IMR-90 (cell line): ENCODE data around the gene TES. TPM values are rescaled to one million over a fixed set of nuclear protein-coding genes. Genes with fewer than 3 reads are reported as not detected.
A peak's percentile ranks its signal among the peaks of the same experiment; 100 is the strongest.

ENCODE experiments used
- ATAC-seq: fragments of 200-7000 bp; cut with Tn5 transposase; 2 replicates; pipeline ENCODE4 v1.9.1; 2020; ENCODE audit warnings: low read depth, mild to moderate bottlenecking, moderate library complexity
- BruUV-seq: library from RNA; stranded (reverse); fragments of 400-500 nt; replicated peaks from 2 replicates; lab custom pipeline; 2021; lab: Mats Ljungman, UMichigan
- CTCF ChIA-PET: fragments of 300-600 bp; formaldehyde crosslinking; extraction: SDS; loops from one replicate; lab custom pipeline; 2021; ENCODE audit warnings: antibody characterized with exemption; lab: Yijun Ruan, JAX
- POLR2A ChIA-PET: fragments of 300-600 bp; sonication (Branson Sonifier 250); formaldehyde crosslinking; loops from one replicate; lab custom pipeline; 2022; ENCODE audit warnings: antibody characterized with exemption; ENCODE audit not compliant: unreplicated experiment; lab: Charles Lee
- DNase-seq: peaks from one replicate; pipeline ENCODE4 v3.0.0; 2013
- H2AFZ ChIP-seq: replicated peaks from 2 replicates; pipeline ENCODE3; 2013; ENCODE audit warnings: low read length, mild to moderate bottlenecking; ENCODE audit not compliant: poor library complexity
- H2AK5ac ChIP-seq: 2 replicates; pipeline ENCODE4 v1.6.1; 2013; ENCODE audit warnings: low read depth, low read length, inconsistent platforms
- H2AK9ac ChIP-seq: replicated peaks from 2 replicates; pipeline ENCODE3; 2013; ENCODE audit warnings: mild to moderate bottlenecking, low read depth, low read length, moderate library complexity; ENCODE audit not compliant: poor library complexity
- H2BK120ac ChIP-seq: 2 replicates; pipeline ENCODE4 v1.6.1; 2013; ENCODE audit warnings: low read depth, low read length, inconsistent platforms
- H2BK15ac ChIP-seq: 3 replicates; pipeline ENCODE4 v1.6.1; 2013; ENCODE audit warnings: low read depth, low read length, inconsistent platforms
- H2BK20ac ChIP-seq: 2 replicates; pipeline ENCODE4 v1.6.1; 2013; ENCODE audit warnings: low read depth, mild to moderate bottlenecking, inconsistent platforms, low read length, moderate library complexity
- H2BK5ac ChIP-seq: 2 replicates; pipeline ENCODE4 v1.6.1; 2013; ENCODE audit warnings: mild to moderate bottlenecking, low read depth, low read length, inconsistent platforms; ENCODE audit not compliant: poor library complexity, severe bottlenecking
- H3K14ac ChIP-seq: replicated peaks from 2 replicates; pipeline ENCODE4 v1.6.1; 2013; ENCODE audit warnings: low read depth, low read length, inconsistent platforms
- H3K18ac ChIP-seq: 2 replicates; pipeline ENCODE4 v1.6.1; 2013; ENCODE audit warnings: low read depth, low read length, control low read depth
- H3K23ac ChIP-seq: 2 replicates; pipeline ENCODE4 v1.6.1; 2013; ENCODE audit warnings: low read depth, low read length, inconsistent platforms
- H3K27ac ChIP-seq: 2 replicates; pipeline ENCODE4 v1.5.1; 2013; ENCODE audit warnings: mild to moderate bottlenecking, control low read depth, low read length; ENCODE audit not compliant: insufficient read depth
- H3K27me3 ChIP-seq: 2 replicates; pipeline ENCODE4 v1.6.1; 2013; ENCODE audit warnings: low read length; ENCODE audit not compliant: control insufficient read depth, insufficient read depth
- H3K36me3 ChIP-seq: 2 replicates; pipeline ENCODE4 v1.6.1; 2013; ENCODE audit warnings: low read length, mixed read lengths; ENCODE audit not compliant: control insufficient read depth, insufficient read depth
- H3K4ac ChIP-seq: 2 replicates; pipeline ENCODE4 v1.6.1; 2013; ENCODE audit warnings: low read depth, low read length, inconsistent platforms
- H3K4me1 ChIP-seq: 2 replicates; pipeline ENCODE4 v1.6.1; 2013; ENCODE audit warnings: low read length, mixed read lengths; ENCODE audit not compliant: control insufficient read depth, insufficient read depth
- H3K4me2 ChIP-seq: 2 replicates; pipeline ENCODE4 v1.6.1; 2013; ENCODE audit warnings: low read depth, mild to moderate bottlenecking, control low read depth, low read length, moderate library complexity
- H3K4me3 ChIP-seq: 2 replicates; pipeline ENCODE4 v1.5.1; 2013; ENCODE audit warnings: low read depth, mild to moderate bottlenecking, control low read depth, low read length, moderate library complexity; ENCODE audit not compliant: insufficient read depth
- H3K56ac ChIP-seq: 2 replicates; pipeline ENCODE4 v1.6.1; 2013; ENCODE audit warnings: low read length, inconsistent platforms; ENCODE audit not compliant: insufficient read depth; ENCODE audit errors: extremely low read depth
- H3K79me1 ChIP-seq, 2 experiments: 2 replicates each; pipeline ENCODE4 v1.6.1; 2013; ENCODE audit warnings: low read length in 2 of 2, inconsistent platforms in 1 of 2, low read depth in 1 of 2
- H3K9ac ChIP-seq: 2 replicates; pipeline ENCODE4 v1.6.1; 2013; ENCODE audit warnings: low read depth, low read length, control low read depth
- H3K9me1 ChIP-seq: 2 replicates; pipeline ENCODE4 v1.6.1; 2013; ENCODE audit warnings: low read length, inconsistent platforms; ENCODE audit not compliant: insufficient read depth
- H3K9me3 ChIP-seq: 2 replicates; pipeline ENCODE4 v1.6.1; 2013; ENCODE audit warnings: low read length; ENCODE audit not compliant: control insufficient read depth, insufficient read depth
- H4K20me1 ChIP-seq: 2 replicates; pipeline ENCODE4 v1.6.1; 2013; ENCODE audit warnings: low read length, inconsistent platforms; ENCODE audit not compliant: insufficient read depth
- H4K5ac ChIP-seq: 2 replicates; pipeline ENCODE4 v1.6.1; 2013; ENCODE audit warnings: mild to moderate bottlenecking, low read depth, low read length, control low read depth
- H4K8ac ChIP-seq, 2 experiments: 2 replicates each; pipeline ENCODE4 v1.6.1; 2013; ENCODE audit warnings: low read depth in 2 of 2, low read length in 2 of 2, control low read depth in 1 of 2, inconsistent platforms in 1 of 2
- H4K91ac ChIP-seq: 2 replicates; pipeline ENCODE4 v1.6.1; 2013; ENCODE audit warnings: low read depth, low read length, inconsistent platforms; ENCODE audit not compliant: insufficient read depth
- BHLHE40 ChIP-seq: fragments of 150-350 bp; IDR thresholded peaks from 2 replicates; pipeline ENCODE4 v1.6.1; 2016; ENCODE audit warnings: mild to moderate bottlenecking, low read depth, low read length
- CEBPB ChIP-seq: IDR thresholded peaks from 2 replicates; pipeline ENCODE4 v1.6.1; 2012; ENCODE audit warnings: low read depth, low read length, improper control_type of control experiment
- CHD1 ChIP-seq: IDR thresholded peaks from 2 replicates; pipeline ENCODE4 v1.6.1; 2012; ENCODE audit warnings: low read depth, low read length, improper control_type of control experiment
- FOS ChIP-seq: fragments of 150-350 bp; IDR thresholded peaks from 2 replicates; pipeline ENCODE4 v1.6.1; 2016; ENCODE audit warnings: low read depth, low read length
- MAFK ChIP-seq: IDR thresholded peaks from 2 replicates; pipeline ENCODE4 v1.6.1; 2012; ENCODE audit warnings: low read depth, low read length, improper control_type of control experiment
- MAZ ChIP-seq: IDR thresholded peaks from 2 replicates; pipeline ENCODE4 v1.6.1; 2012; ENCODE audit warnings: low read depth, mild to moderate bottlenecking, low read length, improper control_type of control experiment, moderate library complexity, borderline replicate concordance
- MXI1 ChIP-seq: IDR thresholded peaks from 2 replicates; pipeline ENCODE4 v1.6.1; 2012; ENCODE audit warnings: low read depth, mild to moderate bottlenecking, low read length, moderate library complexity, borderline replicate concordance
- NFE2L2 ChIP-seq: fragments of 150-350 bp; IDR thresholded peaks from 2 replicates; pipeline ENCODE4 v1.6.1; 2016; ENCODE audit warnings: low read depth, mild to moderate bottlenecking, low read length
- POLR2A ChIP-seq: IDR thresholded peaks from 2 replicates; pipeline ENCODE4 v1.6.1; 2012; ENCODE audit warnings: mild to moderate bottlenecking, low read depth, low read length
- RCOR1 ChIP-seq: IDR thresholded peaks from 2 replicates; pipeline ENCODE4 v1.6.1; 2012; ENCODE audit warnings: mild to moderate bottlenecking, low read length, improper control_type of control experiment; ENCODE audit not compliant: insufficient replicate concordance
- RFX5 ChIP-seq: IDR thresholded peaks from 2 replicates; pipeline ENCODE4 v1.8.0; 2012; ENCODE audit warnings: low read depth, mild to moderate bottlenecking, low read length, moderate library complexity
- SMC3 ChIP-seq: fragments of 150-350 bp; IDR thresholded peaks from 2 replicates; pipeline ENCODE4 v1.6.1; 2016; ENCODE audit warnings: low read depth, mild to moderate bottlenecking, antibody characterized with exemption, low read length, moderate library complexity
- WGBS, 2 experiments: methylation state at CpG; one replicate each; pipeline versions ENCODE4 v1.1.5 to v1.1.7; 2013; ENCODE audit warnings: missing lambda C conversion rate in 2 of 2; ENCODE audit not compliant: insufficient read length in 1 of 2; ENCODE audit errors: extremely low coverage in 2 of 2; 5-methylcytosine and 5-hydroxymethylcytosine counted together
- dilution Hi-C: fragments of 300-500 bp; cut with HindIII; formaldehyde crosslinking; loops from one replicate; pipeline ENCODE4 v1.14.3; 2018; ENCODE audit warnings: low sequenced_read_pairs; ENCODE audit not compliant: unreplicated experiment
- in situ Hi-C: fragments of 300-500 bp; cut with MboI; formaldehyde crosslinking; loops from 3 replicates; pipeline ENCODE4 v1.14.3; 2019; ENCODE audit warnings: low sequenced_read_pairs, inconsistent platforms, mixed read lengths
- intact Hi-C: fragments of 100-400 bp; cut with micrococcal nuclease; formaldehyde crosslinking; loops from 2 replicates; pipeline ENCODE4 v1.10.0; 2022
- polyA plus RNA-seq, 3 experiments: library from polyadenylated mRNA; depleted of rRNA; stranded (reverse); fragments of >200 nt; gene quantifications; 2 replicates each; pipeline ENCODE4 v1.2.3, GENCODE V29; 2012; ENCODE audit warnings: low replicate concordance in 1 of 3
- total RNA-seq: library from RNA; depleted of rRNA; stranded (reverse); fragments of >200 nt; gene quantifications from 2 replicates; pipeline ENCODE4 v1.2.3, GENCODE V29; 2012
- TF ChIP-seq, protein P1 (sequence below): fragments of 150-350 bp; IDR thresholded peaks from 2 replicates; pipeline ENCODE4 v1.6.1; 2017; ENCODE audit warnings: mild to moderate bottlenecking, antibody characterized with exemption, low read length, low read depth
- TF ChIP-seq, protein P2 (sequence below): conservative IDR thresholded peaks from 2 replicates; pipeline ENCODE4 v1.5.1; 2012; ENCODE audit warnings: mild to moderate bottlenecking, low read depth, low read length, improper control_type of control experiment
- TF ChIP-seq, protein P3 (sequence below): fragments of 150-350 bp; IDR thresholded peaks from 2 replicates; pipeline ENCODE4 v1.6.1; 2016; ENCODE audit warnings: low read depth, mild to moderate bottlenecking, low read length, moderate library complexity, borderline replicate concordance

TES gene
- total and polyA plus RNA-seq, 2 of the 4 experiments (the other 2 are of a cell fraction), result 54.0 to 83.3 TPM

DNA sequence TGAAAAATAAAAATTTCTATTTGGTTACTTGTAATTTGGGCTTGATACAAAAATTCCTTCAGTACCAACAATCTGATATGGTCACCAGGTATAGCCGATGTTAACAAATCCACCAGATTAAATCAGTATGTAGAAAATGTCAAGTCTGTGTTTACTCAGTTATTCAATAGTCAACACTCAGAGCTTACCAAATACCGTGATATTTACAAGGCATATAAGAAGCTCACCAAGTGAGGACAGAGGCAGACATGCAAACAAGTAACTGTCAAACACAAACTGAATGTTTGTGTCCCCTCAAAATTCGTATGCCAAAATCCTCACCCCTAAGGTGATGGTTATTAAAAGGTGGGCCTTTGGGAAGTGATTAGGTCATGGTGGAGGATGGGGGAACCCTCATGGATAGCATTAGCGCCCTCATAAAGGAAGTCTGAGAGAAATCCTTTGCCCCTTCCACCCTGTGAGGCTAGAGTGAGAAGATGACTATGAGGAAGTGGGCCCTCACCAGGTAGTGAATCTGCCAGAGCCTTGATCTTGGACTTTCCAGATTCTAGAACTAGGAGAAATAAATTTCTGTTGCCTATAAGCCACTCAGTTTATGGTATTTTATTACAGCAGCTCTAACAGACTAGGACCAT is 63.1 kb downstream of the TES start:
- Histone ChIP-seq H3K9ac (no peak overlapping the region), H3K4me3 (no peak overlapping the region), H2AK5ac (peak overlapping the region; percentile 96), H3K79me1 (peaks cover 12 to 21% of the 10 kb centered on the region in 2 experiments; a peak in 3 of 4 replicates), H3K18ac (peak overlapping the region; percentile 97), H4K8ac (peak overlapping the region; percentile 71 to 90), H4K5ac (peak overlapping the region; percentile 92), H3K27ac (peak overlapping the region; percentile 64), H3K9me1 (peaks cover 16% of the 10 kb centered on the region), H2AK9ac (peak overlapping the region; percentile 80), H2BK20ac (peak overlapping the region; percentile 97), H3K36me3 (no peaks in the 10 kb centered on the region), H3K9me3 (no peaks in the 10 kb centered on the region), H3K4me2 (no peak overlapping the region), H3K56ac (peak overlapping the region; percentile 19; the same call in 1 of the 2 replicates), H3K23ac (peak overlapping the region; percentile 92), H3K4me1 (peaks cover 14% of the 10 kb centered on the region), H3K27me3 (no peaks in the 10 kb centered on the region), H4K91ac (peak overlapping the region; percentile 88), H3K14ac (peak overlapping the region; percentile 87), H3K4ac (peak overlapping the region; percentile 90), H2AFZ (peak overlapping the region; percentile 71), H4K20me1 (peaks cover 4% of the 10 kb centered on the region; the same call in 1 of the 2 replicates), H2BK120ac (peak overlapping the region; percentile 96), H2BK15ac (peak overlapping the region; percentile 98), H2BK5ac (peak overlapping the region; percentile 99)
- in situ Hi-C loops (no loop called here), intact Hi-C loops (loop anchor here (2.0 to 5.0 kb wide), 2 partner anchors 81 to 169 kb away; no protein-coding TSS in a partner anchor), dilution Hi-C loops (loop anchor here (25.0 kb wide), 1 partner anchor 239 kb away; no protein-coding TSS in a partner anchor)
- DNase-seq (no peak), ATAC-seq (no peak)
- no CpG with 5 or more reads among the region's 4 CpGs for WGBS, 2 experiments
- TF ChIP-seq FOS, result no peak
- TF ChIP-seq, protein P1, sequence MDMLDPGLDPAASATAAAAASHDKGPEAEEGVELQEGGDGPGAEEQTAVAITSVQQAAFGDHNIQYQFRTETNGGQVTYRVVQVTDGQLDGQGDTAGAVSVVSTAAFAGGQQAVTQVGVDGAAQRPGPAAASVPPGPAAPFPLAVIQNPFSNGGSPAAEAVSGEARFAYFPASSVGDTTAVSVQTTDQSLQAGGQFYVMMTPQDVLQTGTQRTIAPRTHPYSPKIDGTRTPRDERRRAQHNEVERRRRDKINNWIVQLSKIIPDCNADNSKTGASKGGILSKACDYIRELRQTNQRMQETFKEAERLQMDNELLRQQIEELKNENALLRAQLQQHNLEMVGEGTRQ, result no peak
- TF ChIP-seq CHD1, result no peak
- TF ChIP-seq SMC3, result no peak
- TF ChIP-seq, protein P2, sequence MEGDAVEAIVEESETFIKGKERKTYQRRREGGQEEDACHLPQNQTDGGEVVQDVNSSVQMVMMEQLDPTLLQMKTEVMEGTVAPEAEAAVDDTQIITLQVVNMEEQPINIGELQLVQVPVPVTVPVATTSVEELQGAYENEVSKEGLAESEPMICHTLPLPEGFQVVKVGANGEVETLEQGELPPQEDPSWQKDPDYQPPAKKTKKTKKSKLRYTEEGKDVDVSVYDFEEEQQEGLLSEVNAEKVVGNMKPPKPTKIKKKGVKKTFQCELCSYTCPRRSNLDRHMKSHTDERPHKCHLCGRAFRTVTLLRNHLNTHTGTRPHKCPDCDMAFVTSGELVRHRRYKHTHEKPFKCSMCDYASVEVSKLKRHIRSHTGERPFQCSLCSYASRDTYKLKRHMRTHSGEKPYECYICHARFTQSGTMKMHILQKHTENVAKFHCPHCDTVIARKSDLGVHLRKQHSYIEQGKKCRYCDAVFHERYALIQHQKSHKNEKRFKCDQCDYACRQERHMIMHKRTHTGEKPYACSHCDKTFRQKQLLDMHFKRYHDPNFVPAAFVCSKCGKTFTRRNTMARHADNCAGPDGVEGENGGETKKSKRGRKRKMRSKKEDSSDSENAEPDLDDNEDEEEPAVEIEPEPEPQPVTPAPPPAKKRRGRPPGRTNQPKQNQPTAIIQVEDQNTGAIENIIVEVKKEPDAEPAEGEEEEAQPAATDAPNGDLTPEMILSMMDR, result no peak
- TF ChIP-seq MXI1, result no peak
- TF ChIP-seq CEBPB, result no peak
- no peak for TF ChIP-seq NFE2L2
- TF ChIP-seq MAFK, result no peak
- TF ChIP-seq BHLHE40, result no peak
- TF ChIP-seq RFX5, result no peak
- no peak for TF ChIP-seq MAZ
- no peak for TF ChIP-seq POLR2A
- TF ChIP-seq RCOR1, result no peak
- TF ChIP-seq, protein P3, sequence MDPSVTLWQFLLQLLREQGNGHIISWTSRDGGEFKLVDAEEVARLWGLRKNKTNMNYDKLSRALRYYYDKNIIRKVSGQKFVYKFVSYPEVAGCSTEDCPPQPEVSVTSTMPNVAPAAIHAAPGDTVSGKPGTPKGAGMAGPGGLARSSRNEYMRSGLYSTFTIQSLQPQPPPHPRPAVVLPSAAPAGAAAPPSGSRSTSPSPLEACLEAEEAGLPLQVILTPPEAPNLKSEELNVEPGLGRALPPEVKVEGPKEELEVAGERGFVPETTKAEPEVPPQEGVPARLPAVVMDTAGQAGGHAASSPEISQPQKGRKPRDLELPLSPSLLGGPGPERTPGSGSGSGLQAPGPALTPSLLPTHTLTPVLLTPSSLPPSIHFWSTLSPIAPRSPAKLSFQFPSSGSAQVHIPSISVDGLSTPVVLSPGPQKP, result no peak
- ChIA-PET POLR2A (interaction anchor here (1.0 kb wide), 1 partner anchor 55 kb away, joined by 3 read pairs; no protein-coding TSS in a partner anchor), CTCF (no interaction called here)
- no TSS peak for BruUV-seq
